HEK293T (cell line): ENCODE results near the gene FOXA1.

Experiments used
- ELF4 ChIP-seq: fragments of 450-650 bp; IDR thresholded peaks from 2 replicates; pipeline ENCODE4 v1.6.1; 2017; ENCODE audit warnings: antibody characterized with exemption
- FOXA1 ChIP-seq: fragments of 450-650 bp; IDR thresholded peaks from 2 replicates; pipeline ENCODE4 v1.6.1; 2016; ENCODE audit warnings: mild to moderate bottlenecking
- FOXM1 ChIP-seq: fragments of 450-650 bp; IDR thresholded peaks from 2 replicates; pipeline ENCODE4 v1.6.1; 2017; ENCODE audit warnings: mild to moderate bottlenecking, borderline replicate concordance
- LEF1 ChIP-seq: fragments of 450-650 bp; IDR thresholded peaks from 2 replicates; pipeline ENCODE4 v1.6.1; 2017; ENCODE audit warnings: mild to moderate bottlenecking, borderline replicate concordance
- SP1 ChIP-seq: fragments of 450-650 bp; IDR thresholded peaks from 2 replicates; pipeline ENCODE4 v1.6.1; 2017

GRCh38 chr14:37616853-37617252 is 21.8 kb upstream of the FOXA1 start:
- TF ChIP-seq ELF4 (no peak), SP1 (no peak), LEF1 (no peak), FOXA1 (no peak), FOXM1 (no peak)
